Fibroblast of skin of left biceps (primary cell): Measurements from ENCODE around the gene MARF1.
A peak's percentile ranks its signal among the peaks of the same experiment; 100 is the strongest.
"Not testable (repeated sequence)": the region's sequence is repeated elsewhere in the genome, so short reads cannot be mapped to it uniquely, and the experiment has no call there.

Source experiments
- DNase-seq, 2 experiments: peaks; one replicate each; pipeline ENCODE4 v3.0.0-alpha.2; 2013; ENCODE audit warnings: low read depth in 2 of 2

The MARF1 gene, protein sequence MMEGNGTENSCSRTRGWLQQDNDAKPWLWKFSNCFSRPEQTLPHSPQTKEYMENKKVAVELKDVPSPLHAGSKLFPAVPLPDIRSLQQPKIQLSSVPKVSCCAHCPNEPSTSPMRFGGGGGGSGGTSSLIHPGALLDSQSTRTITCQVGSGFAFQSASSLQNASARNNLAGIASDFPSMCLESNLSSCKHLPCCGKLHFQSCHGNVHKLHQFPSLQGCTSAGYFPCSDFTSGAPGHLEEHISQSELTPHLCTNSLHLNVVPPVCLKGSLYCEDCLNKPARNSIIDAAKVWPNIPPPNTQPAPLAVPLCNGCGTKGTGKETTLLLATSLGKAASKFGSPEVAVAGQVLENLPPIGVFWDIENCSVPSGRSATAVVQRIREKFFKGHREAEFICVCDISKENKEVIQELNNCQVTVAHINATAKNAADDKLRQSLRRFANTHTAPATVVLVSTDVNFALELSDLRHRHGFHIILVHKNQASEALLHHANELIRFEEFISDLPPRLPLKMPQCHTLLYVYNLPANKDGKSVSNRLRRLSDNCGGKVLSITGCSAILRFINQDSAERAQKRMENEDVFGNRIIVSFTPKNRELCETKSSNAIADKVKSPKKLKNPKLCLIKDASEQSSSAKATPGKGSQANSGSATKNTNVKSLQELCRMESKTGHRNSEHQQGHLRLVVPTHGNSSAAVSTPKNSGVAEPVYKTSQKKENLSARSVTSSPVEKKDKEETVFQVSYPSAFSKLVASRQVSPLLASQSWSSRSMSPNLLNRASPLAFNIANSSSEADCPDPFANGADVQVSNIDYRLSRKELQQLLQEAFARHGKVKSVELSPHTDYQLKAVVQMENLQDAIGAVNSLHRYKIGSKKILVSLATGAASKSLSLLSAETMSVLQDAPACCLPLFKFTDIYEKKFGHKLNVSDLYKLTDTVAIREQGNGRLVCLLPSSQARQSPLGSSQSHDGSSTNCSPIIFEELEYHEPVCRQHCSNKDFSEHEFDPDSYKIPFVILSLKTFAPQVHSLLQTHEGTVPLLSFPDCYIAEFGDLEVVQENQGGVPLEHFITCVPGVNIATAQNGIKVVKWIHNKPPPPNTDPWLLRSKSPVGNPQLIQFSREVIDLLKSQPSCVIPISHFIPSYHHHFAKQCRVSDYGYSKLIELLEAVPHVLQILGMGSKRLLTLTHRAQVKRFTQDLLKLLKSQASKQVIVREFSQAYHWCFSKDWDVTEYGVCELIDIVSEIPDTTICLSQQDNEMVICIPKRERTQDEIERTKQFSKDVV (N-terminal part only)

DNA sequence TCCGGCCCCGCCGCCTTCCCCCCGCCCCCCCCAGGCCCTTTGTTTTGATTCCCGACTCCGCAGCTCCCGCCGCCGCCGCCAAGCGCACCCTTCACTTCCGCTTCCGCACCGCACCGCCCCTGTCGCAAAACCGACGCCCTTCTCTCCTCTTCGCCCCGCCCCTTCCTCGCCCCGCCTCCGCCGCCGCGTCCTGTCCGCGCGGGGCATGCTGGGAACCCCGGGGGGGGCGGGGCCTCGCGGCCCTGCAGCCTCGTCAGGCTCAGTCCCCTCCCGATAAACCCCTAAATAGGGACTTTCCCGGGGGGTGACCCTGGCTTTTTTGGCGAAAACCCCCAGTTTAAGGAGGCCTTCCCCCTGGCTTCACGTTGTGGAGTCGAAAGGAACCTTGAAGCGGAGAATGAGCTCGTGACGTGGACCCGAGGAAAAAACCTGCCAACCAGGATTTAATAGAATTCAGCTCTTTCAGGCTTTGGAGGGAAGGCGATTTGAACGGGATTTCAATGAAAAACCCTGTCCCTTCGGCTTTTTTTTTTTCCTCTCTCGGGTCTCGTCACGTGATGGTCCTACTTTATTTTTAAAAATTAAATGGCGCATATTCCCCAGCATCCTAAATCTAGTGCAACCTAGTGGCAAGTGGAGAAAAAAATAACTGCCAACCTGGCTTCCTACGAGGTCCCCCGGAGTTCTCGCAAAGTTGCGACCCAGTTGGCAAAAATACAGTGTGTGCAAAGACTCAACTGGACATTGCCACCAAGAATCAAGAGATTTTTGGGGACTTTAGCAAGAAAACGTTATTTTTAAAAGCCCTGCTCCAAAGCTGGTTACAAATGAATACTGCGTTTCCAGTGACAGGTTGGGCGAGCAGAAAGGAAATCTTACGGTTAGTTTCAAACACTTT is at the start of gene MARF1:
Gene MARF1, minus strand, starts transcription at position 107 of the 898 bp plus-strand sequence. CDS start 3,921 bp downstream, outside the sequence.
- DNase-seq: peak; percentile 81 to 87

DNA sequence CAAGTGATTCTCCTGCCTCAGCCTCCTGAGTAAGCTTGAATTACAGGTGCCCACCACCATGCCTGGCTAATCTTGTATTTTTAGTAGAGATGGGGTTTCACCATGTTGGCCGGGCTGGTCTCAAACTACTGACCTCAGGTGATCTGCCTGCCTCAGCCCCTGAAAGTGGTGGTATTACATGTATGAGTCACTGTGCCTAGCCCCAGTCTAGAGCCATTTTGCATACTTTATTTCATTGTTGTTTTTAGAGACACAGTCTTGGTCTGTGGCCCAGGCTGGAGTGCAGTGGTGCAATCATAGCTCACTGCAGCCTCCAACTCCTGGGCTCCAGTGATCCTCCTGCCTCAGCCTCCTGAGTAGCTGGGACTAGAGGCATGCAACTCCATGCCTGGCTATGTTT is 49.6 kb upstream of the MARF1 start:
- DNase-seq: not testable (repeated sequence)

DNA sequence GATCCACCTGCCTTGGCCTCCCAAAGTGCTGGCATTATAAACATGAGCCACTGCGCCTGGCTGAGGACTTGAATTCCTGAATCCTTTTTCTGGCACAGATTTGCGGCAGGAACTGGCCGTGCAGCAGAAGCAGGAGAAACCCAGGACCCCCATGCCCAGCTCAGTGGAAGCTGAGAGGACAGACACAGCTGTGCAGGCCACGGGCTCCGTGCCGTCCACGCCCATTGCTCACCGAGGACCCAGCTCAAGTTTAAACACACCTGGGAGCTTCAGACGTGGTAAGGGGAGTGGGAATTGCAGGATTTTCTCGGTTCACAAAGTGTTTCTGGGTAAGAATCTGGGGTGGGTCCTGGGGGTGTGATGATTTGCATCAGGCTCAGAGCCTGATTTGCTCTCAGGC is 48.1 kb upstream of the MARF1 start:
- DNase-seq: no peak

DNA sequence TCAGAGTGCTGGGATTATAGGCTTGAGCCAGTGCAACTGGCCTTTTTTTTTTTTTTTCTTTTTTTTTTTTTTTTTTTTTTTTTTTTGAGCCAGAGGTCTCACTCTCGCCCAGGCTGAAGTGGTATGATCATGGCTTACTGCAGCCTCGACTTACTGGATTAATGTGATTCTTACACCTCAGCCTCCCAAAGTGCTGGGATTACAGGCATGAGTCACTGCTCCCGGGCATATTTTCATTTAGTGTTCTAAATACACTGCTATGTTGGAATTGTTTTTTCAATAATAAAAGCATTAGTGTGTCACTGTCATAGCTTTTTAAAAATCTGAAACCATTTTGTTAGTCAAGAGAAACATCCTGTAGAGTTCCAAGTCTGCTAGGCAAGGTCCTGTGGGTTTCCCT is 47.3 kb upstream of the MARF1 start:
- no peak for DNase-seq

DNA sequence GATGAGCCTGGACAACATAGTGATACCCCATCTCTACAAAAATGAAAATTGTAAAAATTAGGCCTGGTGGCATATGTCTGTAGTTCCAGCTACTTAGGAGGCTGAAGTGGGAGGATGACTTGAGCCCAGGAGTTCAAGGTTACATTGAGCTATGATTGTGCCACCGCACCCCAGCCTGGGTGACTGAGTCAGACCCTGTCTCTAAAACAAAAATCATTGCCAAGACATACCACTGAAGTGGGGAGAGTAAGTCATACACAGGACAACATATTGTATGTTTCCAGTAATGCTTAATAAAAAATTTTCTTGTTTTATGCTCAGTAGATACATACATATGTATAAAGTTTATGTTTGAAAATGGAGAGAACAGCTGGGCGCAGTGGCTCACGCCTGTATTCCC is 46.3 kb upstream of the MARF1 start:
- DNase-seq: no peak

DNA sequence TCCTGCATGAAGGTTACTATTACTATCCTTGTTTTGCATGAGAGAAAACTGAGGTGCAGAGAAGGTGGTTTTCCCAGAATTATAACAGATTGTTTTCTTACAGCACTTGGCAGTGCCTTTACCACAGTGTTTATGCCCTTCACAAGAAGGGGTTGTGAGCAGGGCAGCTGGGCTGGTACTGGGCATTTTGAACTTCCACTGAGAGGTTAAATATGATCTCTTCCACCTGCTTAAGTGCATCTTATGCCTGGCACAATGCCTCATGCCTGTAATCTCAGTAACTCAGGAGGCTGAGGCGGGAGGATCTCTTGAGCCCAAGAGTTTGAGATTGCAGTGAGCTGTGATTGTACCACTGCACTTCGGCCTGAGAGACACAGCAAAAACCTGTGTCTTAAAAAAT is 43.3 kb upstream of the MARF1 start:
- no peak for DNase-seq

DNA sequence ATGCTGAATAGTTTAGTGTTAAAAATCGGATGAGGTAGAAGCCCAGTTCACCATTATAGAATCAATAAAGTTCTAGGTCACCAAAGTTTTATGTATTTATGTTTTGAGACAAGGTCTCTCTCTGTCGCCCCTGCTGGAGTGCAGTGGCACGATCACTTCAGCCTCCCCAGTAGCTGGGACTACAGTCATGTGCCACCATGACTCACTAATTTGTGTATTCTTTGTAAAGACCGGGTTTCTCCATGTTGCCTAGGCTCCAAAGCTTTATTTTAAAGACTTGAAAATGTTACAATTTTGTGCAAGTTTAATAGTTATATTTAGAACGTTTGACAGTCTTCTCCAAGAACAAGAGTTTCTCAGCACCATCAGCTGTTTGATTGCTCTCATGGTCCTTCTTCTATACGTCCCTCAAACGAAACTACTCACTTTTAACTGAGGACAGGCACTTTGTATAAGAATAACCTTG is 39.2 kb upstream of the MARF1 start:
- no peak for DNase-seq

DNA sequence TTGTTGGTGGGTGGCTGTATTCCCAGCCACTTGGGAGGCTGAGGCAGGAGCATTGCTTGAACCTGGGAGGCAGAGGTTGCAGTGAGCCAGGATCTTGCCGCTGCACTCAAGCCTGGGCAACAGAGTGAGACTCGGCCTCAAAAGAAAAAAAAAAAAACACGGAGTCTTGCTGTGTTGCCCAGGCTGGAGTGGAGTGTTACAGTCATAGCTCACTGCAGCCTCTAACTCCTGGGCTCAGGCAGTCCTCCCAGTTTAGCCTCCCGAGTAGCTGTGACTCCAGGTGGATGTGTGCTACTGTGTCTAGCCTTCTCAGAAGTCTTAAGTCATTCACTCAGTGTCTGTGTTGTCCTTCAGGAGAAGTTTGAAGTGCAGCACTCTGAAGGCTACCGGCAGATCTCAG is 34.5 kb upstream of the MARF1 start:
- DNase-seq: no peak

DNA sequence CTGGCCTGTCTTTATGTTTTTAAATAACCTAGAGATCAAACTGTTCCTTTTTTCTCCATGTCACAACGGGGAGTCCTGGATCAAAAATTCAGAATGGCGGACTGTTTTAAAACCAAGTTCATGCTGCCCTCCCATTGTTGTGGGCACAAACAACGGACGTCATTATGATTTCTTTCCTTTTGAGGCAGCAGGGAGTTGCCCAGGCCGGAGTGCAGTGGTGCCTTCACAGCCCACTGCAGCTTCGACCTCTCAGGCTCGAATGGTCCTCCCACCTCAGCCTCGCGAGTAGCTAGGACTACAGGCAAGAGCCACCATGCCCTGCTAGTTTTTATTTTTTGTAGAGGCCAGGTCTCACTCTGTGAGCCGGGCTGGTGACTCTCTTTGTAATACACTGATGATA is 33.6 kb upstream of the MARF1 start:
- DNase-seq: no peak

DNA sequence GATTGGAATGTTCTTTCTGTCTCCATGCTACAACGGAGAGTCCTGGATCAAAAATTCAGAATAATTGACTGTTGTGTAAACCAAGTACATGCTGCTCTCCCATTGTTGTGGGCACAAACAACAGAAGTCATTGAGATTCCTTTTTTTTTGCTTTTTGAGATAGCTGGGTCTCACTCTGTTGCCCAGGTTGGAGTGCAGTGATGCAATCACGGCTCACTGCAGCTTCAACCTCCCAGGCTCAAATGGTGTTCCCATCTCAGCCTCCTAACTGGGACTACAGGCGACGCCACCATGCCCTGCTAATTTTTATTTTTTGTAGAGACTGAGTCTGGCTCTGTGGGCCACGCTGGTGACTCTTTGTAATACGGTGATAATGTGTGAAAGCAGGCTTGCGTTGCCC is 31.6 kb upstream of the MARF1 start:
- no peak for DNase-seq

DNA sequence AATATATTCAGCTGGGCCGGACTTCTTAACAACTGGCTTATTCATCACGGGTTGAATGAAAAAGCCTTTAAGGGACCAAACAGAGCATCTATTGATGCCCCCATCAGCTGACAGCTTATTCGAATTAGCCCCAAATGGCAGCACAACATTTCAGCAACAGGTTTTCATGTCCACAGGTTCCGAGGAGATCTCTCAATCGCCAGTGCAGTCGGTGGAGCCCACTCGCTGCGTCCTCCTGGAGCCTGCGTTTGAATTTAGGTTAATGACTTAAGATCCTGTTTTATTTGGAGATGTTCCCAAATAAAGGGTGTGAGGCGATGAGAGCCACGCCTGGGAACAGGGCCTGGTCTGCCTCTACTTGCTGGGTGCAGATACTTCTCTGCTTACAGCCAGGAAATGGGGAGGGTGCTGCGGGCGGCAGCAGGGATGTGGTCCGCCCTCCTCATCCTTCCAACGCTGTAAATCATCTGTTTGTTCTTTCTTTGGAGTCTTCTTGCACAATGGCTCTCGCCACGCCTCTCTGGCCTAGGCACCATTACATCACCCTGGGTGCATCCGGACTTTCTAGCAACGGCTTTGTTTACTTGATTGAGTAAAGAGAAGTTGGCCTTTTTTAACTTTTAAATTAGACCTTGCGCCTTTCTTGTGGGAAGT is 29.7 kb upstream of the MARF1 start:
- peak; percentile 85 to 87 for DNase-seq

DNA sequence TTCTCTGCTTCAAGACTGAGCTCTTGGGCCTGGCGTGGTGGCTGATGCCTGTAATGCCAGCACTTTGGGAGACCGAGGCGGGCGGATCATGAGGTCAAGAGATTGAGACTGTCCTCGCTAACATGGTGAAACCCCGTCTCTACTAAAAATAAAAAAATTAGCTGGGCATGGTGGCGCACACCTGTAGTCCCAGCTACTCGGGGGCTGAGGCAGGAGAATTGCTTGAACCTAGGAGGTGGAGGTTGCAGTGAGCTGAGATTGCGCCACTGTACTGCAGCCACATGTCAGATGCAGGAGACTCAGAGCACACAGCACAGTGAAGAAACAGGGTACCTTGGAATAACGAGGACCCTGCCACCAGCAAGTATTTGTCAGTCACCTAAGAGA is 29.2 kb upstream of the MARF1 start:
- DNase-seq: not testable (repeated sequence)

DNA sequence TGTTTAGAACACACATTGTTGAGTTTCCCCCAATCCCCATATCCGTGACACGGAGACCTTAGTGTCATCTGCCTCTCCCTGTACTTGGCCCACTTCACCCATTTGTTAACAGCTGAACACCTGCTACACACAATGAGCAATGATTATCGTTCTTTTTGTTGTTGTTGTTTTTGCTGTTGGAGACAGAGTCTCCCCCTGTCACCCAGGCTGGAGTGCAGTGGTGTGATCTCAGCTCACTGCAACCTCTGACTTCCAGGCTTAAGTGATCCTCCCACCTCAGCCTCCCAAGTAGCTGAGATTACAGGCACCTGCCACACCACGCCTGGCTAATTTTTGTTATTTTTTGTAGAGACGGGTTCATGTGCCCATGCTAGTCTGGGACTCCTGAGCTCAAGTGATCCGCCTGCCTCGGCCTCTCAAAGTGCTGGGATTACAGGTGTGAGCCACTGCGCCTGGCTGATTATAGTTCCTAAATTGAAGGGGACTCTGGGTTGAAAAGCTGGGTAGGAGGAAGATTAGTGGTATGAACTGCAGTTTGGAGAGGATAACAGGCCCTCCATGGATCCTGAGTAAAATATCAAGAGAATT is 28.7 kb upstream of the MARF1 start:
- no peak for DNase-seq

DNA sequence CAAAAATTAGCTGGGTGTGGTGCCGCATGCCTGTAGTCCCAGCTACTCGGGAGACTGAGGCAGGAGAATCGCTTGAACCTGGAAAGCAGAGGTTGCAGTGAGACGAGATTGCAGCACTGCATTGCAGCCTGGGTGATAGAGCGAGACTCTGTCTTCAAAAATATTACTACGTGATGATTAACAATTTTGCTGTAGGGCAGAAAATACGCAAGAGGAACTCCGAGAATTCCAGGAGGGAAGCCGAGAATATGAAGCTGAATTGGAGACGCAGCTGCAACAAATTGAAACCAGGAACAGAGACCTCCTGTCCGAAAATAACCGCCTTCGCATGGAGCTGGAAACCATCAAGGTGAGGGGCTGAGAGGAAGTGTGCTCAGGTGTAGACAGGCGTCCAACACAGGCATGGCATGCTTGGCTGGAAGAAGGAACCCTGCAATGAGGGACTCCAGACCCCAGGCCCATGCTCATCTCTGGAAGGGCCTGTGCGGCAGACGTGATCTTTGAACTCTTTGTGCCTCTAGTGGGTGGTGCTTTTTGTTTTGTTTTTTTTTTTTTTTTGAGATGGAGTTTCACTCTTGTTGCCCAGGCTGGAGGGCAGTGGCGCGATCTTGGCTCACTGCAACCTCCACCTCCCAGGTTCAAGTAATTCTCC is 24.3 kb upstream of the MARF1 start:
- no peak for DNase-seq

DNA sequence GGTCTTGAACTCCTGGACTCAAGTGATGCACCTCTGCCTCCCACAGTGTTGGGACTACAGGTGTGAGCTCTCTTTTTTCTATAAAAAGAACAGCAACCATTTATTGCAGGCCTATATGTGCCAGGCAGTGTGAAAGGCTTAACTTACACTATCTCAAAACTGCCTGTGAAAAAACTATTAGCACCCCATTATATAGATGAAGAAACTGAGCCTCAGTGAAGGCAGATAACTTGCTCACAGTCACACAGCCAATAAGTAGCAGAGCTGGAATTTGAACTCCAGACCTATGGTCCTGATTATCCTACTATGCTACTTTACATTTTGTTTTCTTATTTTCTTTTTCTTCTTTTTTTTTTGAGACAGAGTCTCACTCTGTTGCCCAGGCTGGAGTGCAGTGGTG is 22.2 kb upstream of the MARF1 start:
- DNase-seq: no peak

DNA sequence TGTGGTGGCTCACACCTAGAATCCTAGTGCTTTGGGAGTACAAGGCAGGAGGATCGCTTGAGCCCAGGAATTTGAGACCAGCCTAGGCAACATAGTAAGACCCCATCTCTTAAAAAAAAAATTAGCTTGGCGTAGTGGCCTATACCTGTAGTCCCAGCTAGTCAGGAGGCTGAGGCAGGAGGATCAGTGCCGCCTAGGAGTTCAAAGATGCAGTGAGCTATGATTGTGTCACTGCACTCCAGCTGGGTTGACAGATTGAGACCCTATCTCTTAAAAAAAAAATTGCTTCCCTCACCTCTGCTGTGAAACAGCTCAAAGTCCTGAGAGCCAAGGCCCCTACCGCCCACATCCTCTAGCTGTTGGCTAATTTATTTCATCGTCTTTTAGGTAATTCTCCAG is 17.2 kb upstream of the MARF1 start:
- DNase-seq: no peak

DNA sequence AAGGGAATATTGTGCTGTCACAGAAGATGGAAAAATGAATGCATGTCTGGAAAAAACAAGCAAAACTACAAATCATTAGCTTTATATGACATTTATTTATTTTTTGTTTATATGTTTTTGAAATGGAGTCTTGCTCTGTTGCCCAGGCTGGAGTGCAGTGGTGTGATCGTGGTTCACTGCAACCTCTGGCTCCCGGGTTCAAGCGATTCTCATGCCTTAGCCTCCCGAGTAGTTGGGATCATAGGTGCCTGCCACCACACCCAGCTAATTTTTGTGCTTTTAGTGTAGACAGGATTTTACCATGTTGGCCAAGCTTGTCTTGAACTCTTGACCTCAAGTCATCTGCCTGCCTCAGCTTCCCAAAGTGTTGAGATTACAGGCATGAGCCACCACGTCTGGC is 15.6 kb upstream of the MARF1 start:
- no peak for DNase-seq

DNA sequence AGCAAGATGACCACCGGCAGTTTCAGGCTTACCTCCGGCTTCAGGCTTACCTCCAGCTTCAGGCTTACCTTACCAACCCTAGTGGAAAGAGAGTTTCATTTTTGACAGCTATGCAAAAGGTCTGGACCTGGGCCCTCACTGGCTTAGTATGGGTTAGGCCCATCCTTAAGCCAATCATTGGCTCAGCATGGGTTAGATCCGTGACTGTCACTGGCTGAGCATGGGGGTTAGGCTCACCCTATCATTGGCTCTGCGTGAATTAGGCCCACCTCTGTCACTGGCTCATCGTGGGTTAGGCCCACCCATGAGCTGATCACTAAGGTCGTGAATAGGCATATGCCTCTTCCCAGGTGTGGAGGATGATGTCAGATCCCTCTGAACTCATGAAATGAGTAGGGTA is 15.2 kb upstream of the MARF1 start:
- DNase-seq: no peak

DNA sequence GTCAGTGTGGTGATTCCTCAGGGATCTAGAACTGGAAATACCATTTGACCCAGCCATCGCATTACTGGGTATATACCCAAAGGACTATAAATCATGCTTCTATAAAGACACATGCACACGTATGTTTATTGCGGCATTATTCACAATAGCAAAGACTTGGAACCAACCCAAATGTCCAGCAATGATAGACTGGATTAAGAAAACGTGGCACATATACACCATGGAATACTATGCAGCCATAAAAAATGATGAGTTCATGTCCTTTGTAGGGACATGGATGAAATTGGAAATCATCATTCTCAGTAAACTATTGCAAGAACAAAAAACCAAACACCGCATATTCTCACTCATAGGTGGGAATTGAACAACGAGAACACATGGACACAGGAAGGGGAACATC is 12.6 kb upstream of the MARF1 start:
- DNase-seq: not testable (repeated sequence)

DNA sequence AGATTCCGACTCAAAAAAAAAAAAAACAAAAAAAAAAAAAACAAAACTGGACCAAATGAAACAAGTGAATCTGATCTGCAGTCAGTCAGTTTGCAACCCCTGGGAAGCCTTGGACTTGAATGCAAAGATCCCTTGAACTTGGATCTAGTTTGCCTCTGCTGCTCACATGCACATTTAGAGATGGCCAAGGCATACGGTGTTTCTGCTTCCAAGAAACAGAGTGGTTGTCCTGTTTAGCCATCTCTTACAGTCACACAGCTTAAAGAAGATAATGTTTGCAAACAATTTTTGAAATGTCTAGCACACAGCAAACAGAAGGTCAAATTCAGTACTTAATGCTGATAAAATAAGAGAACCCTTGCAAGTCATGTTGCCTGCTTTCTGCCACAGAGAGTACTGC is 11.6 kb upstream of the MARF1 start:
- no peak for DNase-seq
